HK-2 (cell line): ENCODE results near the gene CLCNKA.
A peak's percentile ranks its signal among the peaks of the same experiment; 100 is the strongest.

Source experiments
- DNase-seq: peaks from one replicate; pipeline ENCODE4 v3.0.0-alpha.2; 2018; ENCODE audit not compliant: unreplicated experiment

The CLCNKA gene

GRCh38 chr1:16077406-16078245 is 55.8 kb downstream of the CLCNKA start:
- DNase-seq = no peak

- DNase-seq = peak; percentile 79
Observed at GRCh38 chr1:16078925-16079656, 57.3 kb downstream of the CLCNKA start.

GRCh38 chr1:16080422-16081150 is 58.8 kb downstream of the CLCNKA start:
- no peak for DNase-seq

GRCh38 chr1:16081636-16082035 is 59.8 kb downstream of the CLCNKA start:
- DNase-seq = no peak

- peak; percentile 78 for DNase-seq
Observed at GRCh38 chr1:16082283-16083038, 60.6 kb downstream of the CLCNKA start.

DNA sequence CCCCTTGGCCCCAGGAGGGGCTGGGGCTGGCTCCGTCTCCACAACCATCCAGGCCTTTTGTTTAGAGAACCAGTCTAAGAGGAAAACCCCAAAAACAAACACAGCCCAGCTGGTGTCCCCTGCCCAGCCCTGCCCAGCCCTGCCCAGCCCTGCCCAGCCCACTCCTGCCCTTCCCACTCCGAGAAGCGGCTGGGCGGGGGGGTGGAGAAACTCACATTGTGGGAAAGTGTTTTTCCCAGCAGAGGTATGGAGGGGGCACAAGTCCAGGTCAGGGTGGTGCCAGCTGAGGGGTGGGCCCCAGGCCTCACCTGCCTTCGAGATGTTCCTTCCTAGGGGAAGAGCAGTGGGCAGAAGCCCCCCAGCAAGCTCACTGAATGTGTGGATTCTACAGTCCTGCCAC is 61.6 kb downstream of the CLCNKA start:
- DNase-seq = no peak
